Cardiac fibroblast (primary cell): Measurements from ENCODE around the gene ARHGAP42.

ENCODE experiments used
- DNase-seq, 2 donors: peaks; one replicate each; pipeline versions ENCODE4 v3.0.0 to v3.0.0-alpha.2; 2010; ENCODE audit warnings: low read depth in 2 of 2
- H3K4me3 ChIP-seq, 2 donors: replicated peaks in 1 of 2; 1 replicate in 1 of 2; 2 replicates in 1 of 2; pipeline ENCODE4 v1.5.1; 2011; ENCODE audit warnings: low read depth in 2 of 2, low read length in 2 of 2, mild to moderate bottlenecking in 2 of 2, moderate library complexity in 1 of 2
- TF ChIP-seq, protein P1 (sequence below): IDR thresholded peaks from one replicate; pipeline ENCODE4 v1.5.1; 2011; ENCODE audit warnings: low read depth, mild to moderate bottlenecking, low read length, inconsistent platforms

ARHGAP42 gene

DNA sequence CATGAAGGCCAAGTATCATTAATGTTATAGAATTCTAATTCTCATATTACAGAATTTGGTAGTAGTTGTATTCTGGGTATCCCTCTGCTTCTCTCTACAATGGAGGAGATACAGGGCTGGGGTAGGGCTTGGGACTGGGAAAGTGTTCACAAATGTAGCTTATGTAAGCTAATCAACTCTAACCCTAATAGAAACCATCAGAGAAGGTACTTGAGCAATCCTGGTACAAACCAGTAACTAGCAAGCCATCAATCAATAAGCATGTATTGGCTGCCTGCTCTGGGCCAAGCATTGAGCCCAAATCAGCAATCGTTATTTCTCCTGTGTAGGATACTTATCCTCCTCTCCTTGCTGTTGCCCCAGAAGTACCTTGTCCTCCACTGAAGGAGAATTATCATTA is 268.2 kb downstream of the ARHGAP42 start:
- DNase-seq, result no peak
- TF ChIP-seq, protein P1, sequence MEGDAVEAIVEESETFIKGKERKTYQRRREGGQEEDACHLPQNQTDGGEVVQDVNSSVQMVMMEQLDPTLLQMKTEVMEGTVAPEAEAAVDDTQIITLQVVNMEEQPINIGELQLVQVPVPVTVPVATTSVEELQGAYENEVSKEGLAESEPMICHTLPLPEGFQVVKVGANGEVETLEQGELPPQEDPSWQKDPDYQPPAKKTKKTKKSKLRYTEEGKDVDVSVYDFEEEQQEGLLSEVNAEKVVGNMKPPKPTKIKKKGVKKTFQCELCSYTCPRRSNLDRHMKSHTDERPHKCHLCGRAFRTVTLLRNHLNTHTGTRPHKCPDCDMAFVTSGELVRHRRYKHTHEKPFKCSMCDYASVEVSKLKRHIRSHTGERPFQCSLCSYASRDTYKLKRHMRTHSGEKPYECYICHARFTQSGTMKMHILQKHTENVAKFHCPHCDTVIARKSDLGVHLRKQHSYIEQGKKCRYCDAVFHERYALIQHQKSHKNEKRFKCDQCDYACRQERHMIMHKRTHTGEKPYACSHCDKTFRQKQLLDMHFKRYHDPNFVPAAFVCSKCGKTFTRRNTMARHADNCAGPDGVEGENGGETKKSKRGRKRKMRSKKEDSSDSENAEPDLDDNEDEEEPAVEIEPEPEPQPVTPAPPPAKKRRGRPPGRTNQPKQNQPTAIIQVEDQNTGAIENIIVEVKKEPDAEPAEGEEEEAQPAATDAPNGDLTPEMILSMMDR, result no peak
- H3K4me3 ChIP-seq, result no peak overlapping the region

DNA sequence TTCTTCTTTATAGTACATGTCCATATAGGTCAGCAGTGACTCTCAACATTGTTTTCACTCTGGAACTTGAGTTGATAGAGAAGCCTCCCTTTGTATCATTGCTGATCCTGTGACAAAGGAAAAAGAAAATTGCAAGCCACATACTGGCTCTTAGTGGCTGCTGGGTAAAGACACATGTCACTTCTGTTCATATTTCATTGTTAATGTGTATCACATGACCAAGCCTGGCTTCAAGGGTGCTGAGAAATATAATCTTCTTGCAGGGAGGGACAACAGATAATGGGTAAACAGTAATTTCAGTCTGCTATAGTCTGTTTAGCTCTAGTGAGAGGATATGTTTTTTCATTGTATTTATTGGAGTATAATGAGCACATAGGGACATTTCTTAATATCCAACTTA is 269.3 kb downstream of the ARHGAP42 start:
- no peak overlapping the region for H3K4me3 ChIP-seq
- DNase-seq, result no peak
- TF ChIP-seq, protein P1, result no peak

DNA sequence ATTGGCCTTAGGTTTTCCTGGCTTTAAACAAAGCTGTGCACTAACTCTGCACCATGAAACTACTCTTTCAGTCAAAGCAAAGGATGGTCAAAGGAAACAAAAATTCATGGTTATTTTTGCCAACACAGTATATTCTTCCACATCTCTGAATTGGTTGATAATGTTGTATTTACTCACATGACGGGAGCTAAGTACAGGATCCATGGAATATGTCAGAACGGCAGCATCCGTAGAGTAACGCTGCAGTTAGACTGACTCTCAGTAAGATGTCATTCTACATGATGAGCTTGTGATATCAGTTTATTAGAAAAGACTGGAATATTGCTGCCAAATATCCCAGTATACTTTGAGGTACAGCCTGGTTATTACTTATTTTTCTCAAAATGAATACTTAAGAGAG is 270.4 kb downstream of the ARHGAP42 start:
- DNase-seq, result no peak
- TF ChIP-seq, protein P1, result no peak
- H3K4me3 ChIP-seq, result no peak overlapping the region

DNA sequence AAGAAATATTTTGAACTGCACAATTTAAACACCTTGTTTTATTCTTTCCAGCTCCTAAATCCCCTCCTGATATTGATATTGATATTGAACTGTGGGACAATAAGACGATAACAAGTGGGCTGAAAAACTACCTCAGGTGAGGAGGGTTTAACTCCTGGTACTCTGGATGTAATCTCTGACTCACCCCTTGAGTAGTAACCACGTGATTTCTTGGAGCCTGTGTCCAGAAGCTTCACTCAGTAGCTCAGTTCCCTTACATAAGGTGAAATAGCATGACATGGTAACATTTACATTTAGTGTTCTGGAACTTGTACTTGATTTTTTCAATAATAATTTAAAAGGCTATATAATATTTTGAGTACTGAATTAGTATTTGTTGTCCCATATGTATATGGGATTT is 274.5 kb downstream of the ARHGAP42 start:
- peak in 1 of 2 donors; percentile 8 for DNase-seq
- H3K4me3 ChIP-seq, result no peak overlapping the region
- TF ChIP-seq, protein P1, result no peak

DNA sequence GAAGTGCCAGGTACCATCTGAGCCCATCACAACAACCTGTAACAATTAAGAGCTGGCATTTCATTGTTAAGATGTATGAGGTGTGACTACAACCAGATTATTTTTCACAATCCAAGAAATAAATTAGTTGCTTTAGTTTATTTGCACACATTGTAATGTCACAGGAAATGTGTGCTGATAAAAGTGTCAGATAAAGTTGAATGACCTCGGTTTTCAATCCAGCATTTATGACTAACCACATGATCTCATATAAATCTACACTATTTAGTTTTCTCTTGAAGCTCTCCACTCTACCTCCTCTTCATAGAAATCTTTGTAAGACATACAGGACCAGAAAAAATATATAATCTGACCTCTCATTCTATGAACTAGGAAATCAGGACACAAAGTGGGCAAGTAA is 276.3 kb downstream of the ARHGAP42 start:
- TF ChIP-seq, protein P1, result no peak
- no peak overlapping the region for H3K4me3 ChIP-seq
- DNase-seq, result peak in 1 of 2 donors; percentile 8

DNA sequence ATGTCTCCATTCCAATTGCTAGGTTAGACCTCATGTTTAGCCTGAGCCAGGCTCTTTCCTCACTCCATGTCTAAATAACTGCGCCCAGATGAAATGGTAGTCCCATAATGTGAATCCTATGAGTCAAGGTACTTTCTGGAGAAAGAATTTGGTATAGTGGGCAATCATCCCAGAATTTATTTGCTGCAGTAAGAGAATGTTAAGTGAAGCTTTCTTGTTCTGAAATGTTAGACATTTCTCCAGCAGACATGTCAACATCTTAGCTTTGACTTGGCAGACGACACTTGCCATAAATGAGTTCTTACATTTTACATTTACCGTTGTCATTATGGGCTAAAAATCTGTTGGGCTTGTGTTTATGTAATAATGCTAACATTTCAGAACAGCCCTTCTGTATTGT is 277.3 kb downstream of the ARHGAP42 start:
- TF ChIP-seq, protein P1, result no peak
- no peak overlapping the region for H3K4me3 ChIP-seq
- peak; percentile 22 to 70 for DNase-seq

DNA sequence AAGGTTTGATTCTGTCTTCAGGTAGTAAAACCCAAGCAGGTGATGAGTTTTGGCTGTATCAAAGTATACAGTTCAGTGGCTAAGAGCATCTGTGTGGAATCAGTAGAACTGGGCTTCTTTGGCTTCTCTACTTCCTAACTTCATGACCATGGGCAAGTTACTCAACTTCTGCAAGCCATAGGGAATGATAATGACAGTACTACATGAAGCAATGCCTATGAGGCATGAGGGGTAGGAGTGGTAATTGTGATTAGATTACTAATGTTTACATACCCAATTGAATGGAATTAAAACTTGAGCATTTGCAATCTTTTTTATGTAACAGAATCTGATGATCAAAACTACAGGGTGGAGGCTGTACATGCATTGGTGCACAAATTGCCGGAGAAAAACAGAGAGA is 278.3 kb downstream of the ARHGAP42 start:
- TF ChIP-seq, protein P1, result no peak
- H3K4me3 ChIP-seq, result no peak overlapping the region
- no peak for DNase-seq
